Tibial nerve (tissue), 4 donors: Measurements from ENCODE around the gene PLXNC1. TPM values are rescaled to one million over a fixed set of nuclear protein-coding genes. Genes with fewer than 3 reads are reported as not detected.

Experiments used
- DNase-seq, 2 donors: peaks; one replicate each; pipeline ENCODE4 v3.0.0-alpha.2; 2019; ENCODE audit warnings: low spot score in 2 of 2
- H3K27ac ChIP-seq, 4 donors: fragments of 200-600 bp; sonication (generic) in 3 of 4; one replicate each; pipeline ENCODE4 v1.5.1; 2017 to 2019; ENCODE audit warnings: mild to moderate bottlenecking in 1 of 4
- H3K27me3 ChIP-seq, 2 donors: fragments of 200-600 bp; sonication (generic) in 1 of 2; one replicate each; pipeline versions ENCODE4 v1.5.1 to v1.6.0; 2017 to 2019
- H3K36me3 ChIP-seq, 3 donors: fragments of 200-600 bp; sonication (generic); one replicate each; pipeline ENCODE4 v1.5.1; 2018 to 2019
- H3K4me1 ChIP-seq, 4 donors: fragments of 200-600 bp; sonication (generic) in 3 of 4; one replicate each; pipeline ENCODE4 v1.5.1; 2017 to 2019
- H3K4me3 ChIP-seq, 4 donors: fragments of 200-600 bp; sonication (generic) in 3 of 4; one replicate each; pipeline ENCODE4 v1.5.1; 2017 to 2019; ENCODE audit warnings: mild to moderate bottlenecking in 1 of 4, moderate library complexity in 1 of 4
- H3K9me3 ChIP-seq, 4 donors: fragments of 200-600 bp; sonication (generic) in 3 of 4; one replicate each; pipeline ENCODE4 v1.5.1; 2017 to 2019
- CTCF ChIP-seq, 5 experiments: fragments of 200-600 bp in 3 of 5; fragments of 450-650 bp in 2 of 5; sonication (generic) in 3 of 5; IDR thresholded peaks; one replicate each; pipeline ENCODE4 v1.5.1; 2016 to 2019; ENCODE audit warnings: antibody characterized with exemption in 5 of 5, mild to moderate bottlenecking in 3 of 5, moderate library complexity in 2 of 5
- EP300 ChIP-seq, 2 donors: sonication (generic); formaldehyde crosslinking; IDR thresholded peaks; one replicate each; pipeline ENCODE4 v1.6.1; 2017; ENCODE audit warnings: antibody characterized with exemption in 2 of 2, mild to moderate bottlenecking in 1 of 2
- POLR2A ChIP-seq, 2 donors: fragments of 450-650 bp; IDR thresholded peaks; one replicate each; pipeline ENCODE4 v1.6.1; 2017; ENCODE audit warnings: antibody characterized with exemption in 2 of 2, mild to moderate bottlenecking in 2 of 2, moderate library complexity in 2 of 2
- WGBS, 2 donors: methylation state at CpG; one replicate each; pipeline ENCODE4 v1.1.5; 2018; 5-methylcytosine and 5-hydroxymethylcytosine counted together
- total RNA-seq, 4 donors: library from RNA; depleted of rRNA; stranded (reverse); fragments of >200 nt; gene quantifications; one replicate each; pipeline ENCODE4 v1.1.0, GENCODE V29; 2016

PLXNC1 gene
- total RNA-seq, 4 donors from 2014 or later: 9.0 to 20.8 (median 11.4) TPM

GRCh38 chr12:94128280-94128679, 20.1 kb upstream of the PLXNC1 start:
- WGBS, 2 donors: 58 to 64% methylated on average over 4 of the region's 4 CpGs
- TF ChIP-seq CTCF (IDR thresholded peaks at IDR 0.05): no peak
- TF ChIP-seq POLR2A (IDR thresholded peaks at IDR 0.05): no peak
- no peak for TF ChIP-seq EP300 (IDR thresholded peaks at IDR 0.05)
- H3K36me3 ChIP-seq: no peaks in the 10 kb centered on the region

GRCh38 chr12:94133964-94134795, 14.2 kb upstream of the PLXNC1 start:
- Histone ChIP-seq H3K27ac (no peak overlapping the region), H3K9me3 (no peaks in the 10 kb centered on the region), H3K27me3 (no peaks in the 10 kb centered on the region), H3K4me3 (no peak overlapping the region), H3K4me1 (peaks cover 0 to 5% (median 0%) of the 10 kb centered on the region in 4 donors), H3K36me3 (no peaks in the 10 kb centered on the region)
- peak in 1 of 2 donors; percentile 7 for DNase-seq
- TF ChIP-seq CTCF (IDR thresholded peaks at IDR 0.05) (peak; percentile 66 to 75 (median 68)), POLR2A (IDR thresholded peaks at IDR 0.05) (no peak), EP300 (IDR thresholded peaks at IDR 0.05) (peak; percentile 10 to 26)
- 21 to 24% methylated on average over 6 of the region's 6 CpGs for WGBS, 2 donors

More at GRCh38 chr12:94128280-94128679, 20.1 kb upstream of the PLXNC1 start:
- DNase-seq: no peak
- Histone ChIP-seq H3K9me3 (no peaks in the 10 kb centered on the region), H3K27ac (no peak overlapping the region), H3K4me1 (no peaks in the 10 kb centered on the region), H3K27me3 (no peaks in the 10 kb centered on the region), H3K4me3 (no peak overlapping the region)

GRCh38 chr12:94135896-94136295, 12.5 kb upstream of the PLXNC1 start:
- Histone ChIP-seq H3K27ac (no peak overlapping the region), H3K4me1 (peaks cover 0 to 5% (median 0%) of the 10 kb centered on the region in 4 donors), H3K27me3 (no peaks in the 10 kb centered on the region), H3K9me3 (no peaks in the 10 kb centered on the region), H3K36me3 (no peaks in the 10 kb centered on the region), H3K4me3 (no peak overlapping the region)
- no peak for DNase-seq
- 89% methylated on average over 1 of the region's 1 CpG for WGBS, 2 donors
- no peak for TF ChIP-seq EP300 (IDR thresholded peaks at IDR 0.05)

- TF ChIP-seq POLR2A (IDR thresholded peaks at IDR 0.05) (no peak), EP300 (IDR thresholded peaks at IDR 0.05) (no peak), CTCF (IDR thresholded peaks at IDR 0.05) (no peak)
- H3K4me3 ChIP-seq: no peak overlapping the region
- H3K4me1 ChIP-seq: no peaks in the 10 kb centered on the region
- 83 to 84% methylated on average over 10 to 21 of the region's 21 CpGs for WGBS, 2 donors
- no peak for DNase-seq
- no peak overlapping the region for H3K27ac ChIP-seq
- H3K36me3 ChIP-seq: no peaks in the 10 kb centered on the region
- H3K9me3 ChIP-seq: no peaks in the 10 kb centered on the region
- peaks cover 0 to 4% of the 10 kb centered on the region in 2 donors for H3K27me3 ChIP-seq
Measured at GRCh38 chr12:94139816-94140215, 8.6 kb upstream of the PLXNC1 start.

- Histone ChIP-seq H3K27me3 (peaks cover 0 to 4% of the 10 kb centered on the region in 2 donors), H3K36me3 (no peaks in the 10 kb centered on the region), H3K4me1 (peaks cover 0 to 4% (median 0%) of the 10 kb centered on the region in 4 donors), H3K4me3 (no peak overlapping the region), H3K9me3 (no peaks in the 10 kb centered on the region), H3K27ac (no peak overlapping the region)
- 83 to 85% methylated on average over 13 of the region's 13 CpGs for WGBS, 2 donors
- TF ChIP-seq EP300 (IDR thresholded peaks at IDR 0.05) (no peak), CTCF (IDR thresholded peaks at IDR 0.05) (no peak), POLR2A (IDR thresholded peaks at IDR 0.05) (no peak)
- no peak for DNase-seq
Measured at GRCh38 chr12:94140556-94140955, 7.8 kb upstream of the PLXNC1 start.
